Measurements from ENCODE around the gene RASL11A. TPM values are rescaled to one million over a fixed set of nuclear protein-coding genes. Genes with fewer than 3 reads are reported as not detected.

The RASL11A gene
- polyA plus RNA-seq, 1 of the 3 experiments (the other 2 are of a cell fraction) = 2.7 TPM

GRCh38 chr13:27310946-27311345 is 40.3 kb downstream of the RASL11A start:
- Histone ChIP-seq H3K4me1 (ENCODE audit: control insufficient read depth in 1 of 2, insufficient read depth in 2 of 2, low read depth in 1 of 2, low read length in 1 of 2) (no peaks in the 10 kb centered on the region), H4K20me1 (ENCODE audit: insufficient read depth) (no peaks in the 10 kb centered on the region), H3K27me3 (ENCODE audit: insufficient read depth) (peaks cover 24% of the 10 kb centered on the region), H3F3A (replicated peaks; ENCODE audit: insufficient read depth) (no peaks in the 10 kb centered on the region), H3K36me3 (replicated peaks in 1 of 2; ENCODE audit: control insufficient read depth in 1 of 2, insufficient read depth in 2 of 2, low read length in 1 of 2) (no peaks in the 10 kb centered on the region), H3K4me3 (ENCODE audit: low read depth in 2 of 2, low read length in 1 of 2) (no peak overlapping the region), H3K79me2 (ENCODE audit: insufficient read depth) (no peaks in the 10 kb centered on the region), H3K4me2 (no peak overlapping the region), H3K9ac (no peak overlapping the region), H3K27ac (ENCODE audit: low read depth in 2 of 2, low read length in 1 of 2) (no peak overlapping the region), H3K9me3 (no peaks in the 10 kb centered on the region), H3K9me2 (no peaks in the 10 kb centered on the region), H2AFZ (ENCODE audit: low read depth) (no peak overlapping the region)
- no peak for DNase-seq
- CTCF ChIA-PET = interaction anchor here (1.4 to 2.1 kb wide), 2 partner anchors 29 to 48 kb away, joined by 5 to 6 read pairs; no protein-coding TSS in a partner anchor
- TF ChIP-seq SIN3A (IDR thresholded peaks at IDR 0.05; ENCODE audit: borderline replicate concordance, low read depth, low read length) = no peak
- TF ChIP-seq TEAD4 (IDR thresholded peaks at IDR 0.05; ENCODE audit: borderline replicate concordance, insufficient read depth) = no peak
- no peak for TF ChIP-seq MXI1 (IDR thresholded peaks at IDR 0.05; ENCODE audit: low read depth, low read length)
- TF ChIP-seq POLR2AphosphoS5 (IDR thresholded peaks at IDR 0.05; ENCODE audit: low read depth, low read length) = no peak
- TF ChIP-seq USF1 (IDR thresholded peaks at IDR 0.05; ENCODE audit: borderline replicate concordance, low read depth) = no peak
- TF ChIP-seq PBX3 (IDR thresholded peaks at IDR 0.05) = no peak
- TF ChIP-seq NFIC (IDR thresholded peaks at IDR 0.05; ENCODE audit: borderline replicate concordance) = no peak
- TF ChIP-seq CHD2 (IDR thresholded peaks at IDR 0.05; ENCODE audit: low read length, partially characterized antibody) = no peak
- TF ChIP-seq EZH2phosphoT487 (IDR thresholded peaks at IDR 0.05; ENCODE audit: borderline replicate concordance, low read depth) = no peak
- no peak for TF ChIP-seq TAF1 (IDR thresholded peaks at IDR 0.05; ENCODE audit: borderline replicate concordance, low read depth, low read length)
- POLR2A ChIA-PET = no interaction called here
- whole genome bisulfite sequencing (ENCODE audit: low lambda C conversion rate) = 26% methylated on average over 2 of the region's 2 CpGs

GRCh38 chr13:27311518-27312210 is 41.0 kb downstream of the RASL11A start:
- Histone ChIP-seq H3K36me3 (replicated peaks in 1 of 2; ENCODE audit: control insufficient read depth in 1 of 2, insufficient read depth in 2 of 2, low read length in 1 of 2) (no peaks in the 10 kb centered on the region), H4K20me1 (ENCODE audit: insufficient read depth) (no peaks in the 10 kb centered on the region), H3K9ac (no peak overlapping the region), H2AFZ (ENCODE audit: low read depth) (no peak overlapping the region), H3K4me3 (ENCODE audit: low read depth in 2 of 2, low read length in 1 of 2) (no peak overlapping the region), H3K4me2 (no peak overlapping the region), H3K27me3 (ENCODE audit: insufficient read depth) (peaks cover 30% of the 10 kb centered on the region), H3K27ac (ENCODE audit: low read depth in 2 of 2, low read length in 1 of 2) (no peak overlapping the region), H3F3A (replicated peaks; ENCODE audit: insufficient read depth) (no peaks in the 10 kb centered on the region), H3K79me2 (ENCODE audit: insufficient read depth) (no peaks in the 10 kb centered on the region), H3K9me2 (no peaks in the 10 kb centered on the region), H3K9me3 (no peaks in the 10 kb centered on the region), H3K4me1 (ENCODE audit: control insufficient read depth in 1 of 2, insufficient read depth in 2 of 2, low read depth in 1 of 2, low read length in 1 of 2) (no peaks in the 10 kb centered on the region)
- DNase-seq = no peak
- CTCF ChIA-PET = interaction anchor here (0.6 to 2.1 kb wide), 3 partner anchors 27 to 47 kb away, joined by 3 to 6 read pairs (median 5); no protein-coding TSS in a partner anchor
- TF ChIP-seq EZH2phosphoT487 (IDR thresholded peaks at IDR 0.05; ENCODE audit: borderline replicate concordance, low read depth) = no peak
- no peak for TF ChIP-seq RFX5 (IDR thresholded peaks at IDR 0.05; ENCODE audit: low read length)
- TF ChIP-seq PBX3 (IDR thresholded peaks at IDR 0.05) = no peak
- TF ChIP-seq CTCF (IDR thresholded peaks at IDR 0.05) = no peak
- TF ChIP-seq FOXJ3 (CRISPR knock-in tag; IDR thresholded peaks at IDR 0.05) = no peak
- TF ChIP-seq ZBTB33 (IDR thresholded peaks at IDR 0.05; ENCODE audit: borderline replicate concordance, low read depth) = no peak
- no peak for TF ChIP-seq SIN3A (IDR thresholded peaks at IDR 0.05; ENCODE audit: borderline replicate concordance, low read depth, low read length)
- TF ChIP-seq NRF1 (IDR thresholded peaks at IDR 0.05; ENCODE audit: low read depth, low read length) = no peak
- WGBS (ENCODE audit: low lambda C conversion rate) = 25% methylated on average over 6 of the region's 6 CpGs
- POLR2A ChIA-PET = no interaction called here
